HEK293 (cell line): ENCODE data around the gene GZF1.

Source experiments
- CTCF ChIA-PET: fragments of 350-600 bp; formaldehyde crosslinking; extraction: SDS; loops from one replicate; lab custom pipeline; 2021; ENCODE audit warnings: antibody characterized with exemption; lab: Yijun Ruan, JAX
- POLR2A ChIA-PET: fragments of 300-600 bp; formaldehyde crosslinking; extraction: SDS; loops from one replicate; lab custom pipeline; 2020; ENCODE audit warnings: antibody characterized with exemption, inconsistent platforms; lab: Yijun Ruan, JAX
- H3K27ac ChIP-seq: fragments of 200-500 bp; sonication (Bioruptor generic); 2 replicates; pipeline ENCODE4 v1.5.1; 2014; ENCODE audit warnings: low read depth, low read length, control low read depth, inconsistent platforms; ENCODE audit errors: extremely low read depth
- H3K36me3 ChIP-seq, 2 experiments: fragments of 200-500 bp in 1 of 2; sonication (Bioruptor generic) in 1 of 2; 1 replicate in 1 of 2; 2 replicates in 1 of 2; pipeline ENCODE4 v1.5.1; 2014 to 2017; ENCODE audit warnings: inconsistent platforms in 2 of 2, low read length in 2 of 2; ENCODE audit not compliant: control insufficient read depth in 2 of 2, insufficient read depth in 1 of 2
- H3K4me1 ChIP-seq: fragments of 200-500 bp; sonication (Bioruptor generic); 2 replicates; pipeline ENCODE4 v1.5.1; 2014; ENCODE audit warnings: mild to moderate bottlenecking, low read length, inconsistent platforms; ENCODE audit not compliant: control insufficient read depth, insufficient read depth
- H3K4me3 ChIP-seq: 2 replicates; pipeline ENCODE4 v1.5.1; 2011; ENCODE audit warnings: low read depth, mild to moderate bottlenecking, control low read depth, low read length, moderate library complexity
- H3K9me3 ChIP-seq: fragments of 200-500 bp; sonication (Bioruptor generic); 2 replicates; pipeline ENCODE4 v1.5.1; 2014; ENCODE audit warnings: low read depth, low read length, inconsistent platforms; ENCODE audit not compliant: control insufficient read depth, insufficient read depth
- GLIS2 ChIP-seq: fragments of 450-650 bp; formaldehyde crosslinking; IDR thresholded peaks from 2 replicates; pipeline ENCODE4 v1.5.1; 2016; ENCODE audit warnings: missing biosample characterization, missing genetic modification characterization
- KLF9 ChIP-seq: fragments of 450-650 bp; formaldehyde crosslinking; IDR thresholded peaks from 2 replicates; pipeline ENCODE4 v1.5.1; 2016; ENCODE audit warnings: missing biosample characterization, missing genetic modification characterization, low read depth
- SETDB1 ChIP-seq: IDR thresholded peaks from one replicate; pipeline ENCODE4 v1.6.1; 2017; ENCODE audit warnings: mild to moderate bottlenecking, low read length, moderate library complexity, mixed read lengths; ENCODE audit not compliant: insufficient read length
- TCF7L2 ChIP-seq: IDR thresholded peaks from 2 replicates; pipeline ENCODE4 v1.6.1; 2011; ENCODE audit warnings: low read depth, mild to moderate bottlenecking, inconsistent platforms, low read length, moderate library complexity, borderline replicate concordance
- ZBTB17 ChIP-seq: fragments of 450-650 bp; formaldehyde crosslinking; IDR thresholded peaks from 2 replicates; pipeline ENCODE4 v1.5.1; 2016; ENCODE audit warnings: missing biosample characterization, missing genetic modification characterization
- ZBTB20 ChIP-seq: fragments of 450-650 bp; formaldehyde crosslinking; IDR thresholded peaks from 2 replicates; pipeline ENCODE4 v1.5.1; 2016; ENCODE audit warnings: missing biosample characterization, missing genetic modification characterization
- ZBTB44 ChIP-seq: fragments of 450-650 bp; IDR thresholded peaks from 2 replicates; pipeline ENCODE4 v1.5.1; 2018; ENCODE audit warnings: missing biosample characterization, mild to moderate bottlenecking, missing genetic modification characterization
- ZBTB7A ChIP-seq: fragments of 450-650 bp; formaldehyde crosslinking; IDR thresholded peaks from 2 replicates; pipeline ENCODE4 v1.5.1; 2016; ENCODE audit warnings: low read depth, missing biosample characterization, missing genetic modification characterization
- ZNF10 ChIP-seq: fragments of 450-650 bp; formaldehyde crosslinking; IDR thresholded peaks from 2 replicates; pipeline ENCODE4 v1.5.1; 2017; ENCODE audit warnings: missing biosample characterization, missing genetic modification characterization
- ZNF146 ChIP-seq: fragments of 450-650 bp; formaldehyde crosslinking; IDR thresholded peaks from 2 replicates; pipeline ENCODE4 v1.5.1; 2016; ENCODE audit warnings: missing biosample characterization, missing genetic modification characterization
- ZNF16 ChIP-seq: fragments of 450-650 bp; formaldehyde crosslinking; IDR thresholded peaks from 2 replicates; pipeline ENCODE4 v1.5.1; 2016; ENCODE audit warnings: low read depth, missing biosample characterization, missing genetic modification characterization
- ZNF184 ChIP-seq: fragments of 450-650 bp; IDR thresholded peaks from 2 replicates; pipeline ENCODE4 v1.5.1; 2018; ENCODE audit warnings: missing biosample characterization, mild to moderate bottlenecking, missing genetic modification characterization
- ZNF23 ChIP-seq: fragments of 450-650 bp; formaldehyde crosslinking; IDR thresholded peaks from 2 replicates; pipeline ENCODE4 v1.5.1; 2016; ENCODE audit warnings: missing biosample characterization, missing genetic modification characterization, borderline replicate concordance
- ZNF26 ChIP-seq: fragments of 450-650 bp; formaldehyde crosslinking; IDR thresholded peaks from 2 replicates; pipeline ENCODE4 v1.5.1; 2016; ENCODE audit warnings: missing biosample characterization, missing genetic modification characterization
- ZNF280D ChIP-seq: fragments of 450-650 bp; formaldehyde crosslinking; IDR thresholded peaks from 2 replicates; pipeline ENCODE4 v1.5.1; 2016; ENCODE audit warnings: missing biosample characterization, missing genetic modification characterization
- ZNF416 ChIP-seq: fragments of 450-650 bp; formaldehyde crosslinking; IDR thresholded peaks from 2 replicates; pipeline ENCODE4 v1.5.1; 2016; ENCODE audit warnings: missing biosample characterization, missing genetic modification characterization
- ZNF433 ChIP-seq: fragments of 450-650 bp; formaldehyde crosslinking; IDR thresholded peaks from 2 replicates; pipeline ENCODE4 v1.5.1; 2016; ENCODE audit warnings: missing biosample characterization, missing genetic modification characterization, low read depth
- ZNF473 ChIP-seq: fragments of 450-650 bp; formaldehyde crosslinking; IDR thresholded peaks from 2 replicates; pipeline ENCODE4 v1.5.1; 2017; ENCODE audit warnings: missing biosample characterization, missing genetic modification characterization
- ZNF513 ChIP-seq: fragments of 450-650 bp; IDR thresholded peaks from 2 replicates; pipeline ENCODE4 v1.5.1; 2018; ENCODE audit warnings: missing biosample characterization, missing genetic modification characterization
- ZNF529 ChIP-seq: fragments of 450-650 bp; formaldehyde crosslinking; IDR thresholded peaks from 2 replicates; pipeline ENCODE4 v1.5.1; 2017; ENCODE audit warnings: missing genetic modification characterization, missing biosample characterization; ENCODE audit not compliant: insufficient replicate concordance
- ZNF555 ChIP-seq: fragments of 450-650 bp; formaldehyde crosslinking; conservative IDR thresholded peaks from 2 replicates; pipeline ENCODE4 v1.5.1; 2017; ENCODE audit warnings: missing biosample characterization, mild to moderate bottlenecking, missing genetic modification characterization, inconsistent platforms
- ZNF558 ChIP-seq: fragments of 450-650 bp; formaldehyde crosslinking; IDR thresholded peaks from 2 replicates; pipeline ENCODE4 v1.5.1; 2016; ENCODE audit warnings: missing biosample characterization, missing genetic modification characterization
- ZNF580 ChIP-seq: fragments of 450-650 bp; formaldehyde crosslinking; IDR thresholded peaks from 2 replicates; pipeline ENCODE4 v1.5.1; 2016; ENCODE audit warnings: missing biosample characterization, missing genetic modification characterization
- ZNF585B ChIP-seq: fragments of 450-650 bp; formaldehyde crosslinking; IDR thresholded peaks from 2 replicates; pipeline ENCODE4 v1.5.1; 2016; ENCODE audit warnings: missing biosample characterization, missing genetic modification characterization
- ZNF654 ChIP-seq: fragments of 450-650 bp; formaldehyde crosslinking; IDR thresholded peaks from 2 replicates; pipeline ENCODE4 v1.5.1; 2016; ENCODE audit warnings: low read depth, missing biosample characterization, missing genetic modification characterization
- ZNF704 ChIP-seq: fragments of 450-650 bp; formaldehyde crosslinking; IDR thresholded peaks from 2 replicates; pipeline ENCODE4 v1.5.1; 2016; ENCODE audit warnings: missing biosample characterization, missing genetic modification characterization
- ZNF76 ChIP-seq: fragments of 450-650 bp; formaldehyde crosslinking; IDR thresholded peaks from 2 replicates; pipeline ENCODE4; 2016; ENCODE audit warnings: low read depth, missing biosample characterization, missing genetic modification characterization, borderline replicate concordance
- ZNF830 ChIP-seq: fragments of 450-650 bp; IDR thresholded peaks from 2 replicates; pipeline ENCODE4 v1.5.0; 2018; ENCODE audit warnings: missing biosample characterization, missing genetic modification characterization, low read depth, mild to moderate bottlenecking, moderate library complexity

The GZF1 gene

GRCh38 chr20:23361476-23362391, at the start of gene GZF1:
TSS of gene GZF1 (plus strand) at chr20:23362182. CDS start at chr20:23364384, 2,202 bp downstream.
- Histone ChIP-seq H3K27ac (peak within 1 kb of the TSS; percentile 79), H3K36me3 (peaks cover 0 to 25% of the 10 kb centered on the region in 2 experiments; a peak in 1 of 3 replicates), H3K9me3 (no peaks in the 10 kb centered on the region), H3K4me3 (peak within 1 kb of the TSS; percentile 73), H3K4me1 (peaks cover 9% of the 10 kb centered on the region; the same call in 1 of the 2 replicates)
- ChIA-PET CTCF (no interaction called here), POLR2A (interaction anchor here (1.6 kb wide), 2 partner anchors 11 to 60 kb away, joined by 7 to 18 read pairs; partner anchors contain the start of genes NAPB and NXT1)
- TF ChIP-seq ZNF26 (tag by site-specific recombination) (no peak), ZNF704 (tag by site-specific recombination) (no peak), KLF9 (tag by site-specific recombination) (peak; percentile 95), ZNF433 (tag by site-specific recombination) (no peak), SETDB1 (no peak), ZNF416 (tag by site-specific recombination) (no peak), ZNF555 (tag by site-specific recombination) (no peak), GLIS2 (tag by site-specific recombination) (peak; percentile 91), TCF7L2 (no peak), ZBTB7A (tag by site-specific recombination) (no peak), ZBTB20 (tag by site-specific recombination) (peak; percentile 68; the same call in 1 of the 2 replicates), ZNF529 (tag by site-specific recombination) (no peak), ZNF580 (tag by site-specific recombination) (no peak), ZNF558 (tag by site-specific recombination) (no peak), ZNF830 (tag by site-specific recombination) (no peak), ZBTB44 (tag by site-specific recombination) (0 out of 2 replicates have a peak, but pooled peaks have one; percentile 3), ZNF473 (no peak), ZNF585B (tag by site-specific recombination) (no peak), ZNF23 (tag by site-specific recombination) (no peak), ZNF184 (tag by site-specific recombination) (no peak), ZNF16 (no peak), ZNF146 (tag by site-specific recombination) (no peak), ZNF513 (no peak), ZNF280D (tag by site-specific recombination) (no peak), ZNF654 (tag by site-specific recombination) (no peak), ZNF76 (tag by site-specific recombination) (peak; percentile 64; the same call in 1 of the 2 replicates), ZNF10 (tag by site-specific recombination) (no peak), ZBTB17 (tag by site-specific recombination) (peak; percentile 64; the same call in 1 of the 2 replicates)
